ENCODE measurements around the gene ARHGEF19. TPM values are rescaled to one million over a fixed set of nuclear protein-coding genes. Genes with fewer than 3 reads are reported as not detected.

The ARHGEF19 gene
- total and polyA plus RNA-seq, 10 of the 15 experiments (the other 5 are each of a cell fraction or from before 2014, with no cell fraction given) = 0.15 to 2.9 (median 0.67) TPM; not detected in 1

DNA sequence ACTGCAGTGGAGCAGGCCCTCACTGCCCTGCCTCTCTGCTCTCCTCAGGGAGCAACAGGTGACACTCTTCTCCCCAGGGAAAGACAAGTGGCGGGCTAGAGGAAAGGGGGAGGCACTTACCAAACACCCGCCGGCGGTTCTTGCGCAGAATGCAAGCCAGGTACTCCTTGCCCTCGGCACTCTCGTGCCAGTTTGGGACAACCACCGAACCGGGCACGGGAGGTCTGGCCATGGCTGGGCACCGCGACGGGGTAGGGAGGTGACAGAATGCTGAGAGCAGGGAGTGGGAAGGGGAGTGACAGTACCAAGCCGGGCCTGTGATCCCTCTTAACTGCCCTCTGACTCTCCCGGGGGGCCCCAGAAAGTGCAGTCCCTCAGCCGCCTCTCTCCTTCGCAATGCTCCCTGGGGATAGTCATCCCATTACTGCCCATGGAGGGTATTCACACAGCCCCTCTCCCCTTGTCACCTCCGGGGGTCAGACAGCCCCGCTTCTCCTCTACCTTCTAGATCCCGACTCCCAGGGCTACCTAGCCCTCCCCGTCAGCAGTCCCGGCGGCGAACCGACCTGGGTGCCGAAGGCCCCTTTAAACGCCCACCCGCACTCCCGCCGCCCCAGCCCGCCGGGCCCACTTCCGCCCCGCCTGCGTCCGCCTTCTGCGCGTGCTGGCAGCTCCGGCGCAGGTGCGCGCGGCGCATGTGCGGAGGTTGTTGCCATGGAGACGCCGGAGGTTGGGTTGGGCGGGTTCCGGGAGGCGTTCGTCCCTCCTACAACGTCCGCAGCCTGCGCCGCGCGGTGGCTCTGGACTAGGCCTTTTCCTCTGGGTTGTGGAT, 24.3 kb upstream of the ARHGEF19 start, which contains the start of gene CPLANE2 (continued):
- peak; percentile 69; the same call in 1 of the 2 replicates for TF ChIP-seq RB1 (IDR thresholded peaks at IDR 0.05; ENCODE audit: borderline replicate concordance)
- no peak for TF ChIP-seq HDAC6 (IDR thresholded peaks at IDR 0.05; ENCODE audit: unreplicated experiment)
- TF ChIP-seq ESRRA (IDR thresholded peaks at IDR 0.05; ENCODE audit: low read length) = no peak
- TF ChIP-seq POU2F2 (IDR thresholded peaks at IDR 0.05; ENCODE audit: borderline replicate concordance, low read depth, low read length) = no peak
- peak; percentile 28; the same call in 1 of the 2 replicates for TF ChIP-seq SPI1 (IDR thresholded peaks at IDR 0.05; ENCODE audit: borderline replicate concordance, insufficient read depth, low read depth, low read length)
- TF ChIP-seq CREB1 (IDR thresholded peaks at IDR 0.05; ENCODE audit: low read depth) = peak; percentile 90
- no peak for TF ChIP-seq SMC3 (IDR thresholded peaks at IDR 0.05; ENCODE audit: borderline replicate concordance, low read length)
- TF ChIP-seq JUNB (IDR thresholded peaks at IDR 0.05) = no peak
- no peak for TF ChIP-seq NR2C2 (IDR thresholded peaks at IDR 0.05; ENCODE audit: borderline replicate concordance, control insufficient read depth, insufficient read length, low read depth)
- peak; percentile 96 for TF ChIP-seq BMI1 (IDR thresholded peaks at IDR 0.05; ENCODE audit: borderline replicate concordance)
- TF ChIP-seq, protein P1, sequence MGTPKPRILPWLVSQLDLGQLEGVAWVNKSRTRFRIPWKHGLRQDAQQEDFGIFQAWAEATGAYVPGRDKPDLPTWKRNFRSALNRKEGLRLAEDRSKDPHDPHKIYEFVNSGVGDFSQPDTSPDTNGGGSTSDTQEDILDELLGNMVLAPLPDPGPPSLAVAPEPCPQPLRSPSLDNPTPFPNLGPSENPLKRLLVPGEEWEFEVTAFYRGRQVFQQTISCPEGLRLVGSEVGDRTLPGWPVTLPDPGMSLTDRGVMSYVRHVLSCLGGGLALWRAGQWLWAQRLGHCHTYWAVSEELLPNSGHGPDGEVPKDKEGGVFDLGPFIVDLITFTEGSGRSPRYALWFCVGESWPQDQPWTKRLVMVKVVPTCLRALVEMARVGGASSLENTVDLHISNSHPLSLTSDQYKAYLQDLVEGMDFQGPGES (IDR thresholded peaks at IDR 0.05) = no peak
- TF ChIP-seq, protein P2, sequence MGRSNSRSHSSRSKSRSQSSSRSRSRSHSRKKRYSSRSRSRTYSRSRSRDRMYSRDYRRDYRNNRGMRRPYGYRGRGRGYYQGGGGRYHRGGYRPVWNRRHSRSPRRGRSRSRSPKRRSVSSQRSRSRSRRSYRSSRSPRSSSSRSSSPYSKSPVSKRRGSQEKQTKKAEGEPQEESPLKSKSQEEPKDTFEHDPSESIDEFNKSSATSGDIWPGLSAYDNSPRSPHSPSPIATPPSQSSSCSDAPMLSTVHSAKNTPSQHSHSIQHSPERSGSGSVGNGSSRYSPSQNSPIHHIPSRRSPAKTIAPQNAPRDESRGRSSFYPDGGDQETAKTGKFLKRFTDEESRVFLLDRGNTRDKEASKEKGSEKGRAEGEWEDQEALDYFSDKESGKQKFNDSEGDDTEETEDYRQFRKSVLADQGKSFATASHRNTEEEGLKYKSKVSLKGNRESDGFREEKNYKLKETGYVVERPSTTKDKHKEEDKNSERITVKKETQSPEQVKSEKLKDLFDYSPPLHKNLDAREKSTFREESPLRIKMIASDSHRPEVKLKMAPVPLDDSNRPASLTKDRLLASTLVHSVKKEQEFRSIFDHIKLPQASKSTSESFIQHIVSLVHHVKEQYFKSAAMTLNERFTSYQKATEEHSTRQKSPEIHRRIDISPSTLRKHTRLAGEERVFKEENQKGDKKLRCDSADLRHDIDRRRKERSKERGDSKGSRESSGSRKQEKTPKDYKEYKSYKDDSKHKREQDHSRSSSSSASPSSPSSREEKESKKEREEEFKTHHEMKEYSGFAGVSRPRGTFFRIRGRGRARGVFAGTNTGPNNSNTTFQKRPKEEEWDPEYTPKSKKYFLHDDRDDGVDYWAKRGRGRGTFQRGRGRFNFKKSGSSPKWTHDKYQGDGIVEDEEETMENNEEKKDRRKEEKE (IDR thresholded peaks at IDR 0.05) = no peak
- TF ChIP-seq, protein P3, sequence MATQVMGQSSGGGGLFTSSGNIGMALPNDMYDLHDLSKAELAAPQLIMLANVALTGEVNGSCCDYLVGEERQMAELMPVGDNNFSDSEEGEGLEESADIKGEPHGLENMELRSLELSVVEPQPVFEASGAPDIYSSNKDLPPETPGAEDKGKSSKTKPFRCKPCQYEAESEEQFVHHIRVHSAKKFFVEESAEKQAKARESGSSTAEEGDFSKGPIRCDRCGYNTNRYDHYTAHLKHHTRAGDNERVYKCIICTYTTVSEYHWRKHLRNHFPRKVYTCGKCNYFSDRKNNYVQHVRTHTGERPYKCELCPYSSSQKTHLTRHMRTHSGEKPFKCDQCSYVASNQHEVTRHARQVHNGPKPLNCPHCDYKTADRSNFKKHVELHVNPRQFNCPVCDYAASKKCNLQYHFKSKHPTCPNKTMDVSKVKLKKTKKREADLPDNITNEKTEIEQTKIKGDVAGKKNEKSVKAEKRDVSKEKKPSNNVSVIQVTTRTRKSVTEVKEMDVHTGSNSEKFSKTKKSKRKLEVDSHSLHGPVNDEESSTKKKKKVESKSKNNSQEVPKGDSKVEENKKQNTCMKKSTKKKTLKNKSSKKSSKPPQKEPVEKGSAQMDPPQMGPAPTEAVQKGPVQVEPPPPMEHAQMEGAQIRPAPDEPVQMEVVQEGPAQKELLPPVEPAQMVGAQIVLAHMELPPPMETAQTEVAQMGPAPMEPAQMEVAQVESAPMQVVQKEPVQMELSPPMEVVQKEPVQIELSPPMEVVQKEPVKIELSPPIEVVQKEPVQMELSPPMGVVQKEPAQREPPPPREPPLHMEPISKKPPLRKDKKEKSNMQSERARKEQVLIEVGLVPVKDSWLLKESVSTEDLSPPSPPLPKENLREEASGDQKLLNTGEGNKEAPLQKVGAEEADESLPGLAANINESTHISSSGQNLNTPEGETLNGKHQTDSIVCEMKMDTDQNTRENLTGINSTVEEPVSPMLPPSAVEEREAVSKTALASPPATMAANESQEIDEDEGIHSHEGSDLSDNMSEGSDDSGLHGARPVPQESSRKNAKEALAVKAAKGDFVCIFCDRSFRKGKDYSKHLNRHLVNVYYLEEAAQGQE (IDR thresholded peaks at IDR 0.05; ENCODE audit: low read depth, low read length) = no peak
- TF ChIP-seq, protein P4, sequence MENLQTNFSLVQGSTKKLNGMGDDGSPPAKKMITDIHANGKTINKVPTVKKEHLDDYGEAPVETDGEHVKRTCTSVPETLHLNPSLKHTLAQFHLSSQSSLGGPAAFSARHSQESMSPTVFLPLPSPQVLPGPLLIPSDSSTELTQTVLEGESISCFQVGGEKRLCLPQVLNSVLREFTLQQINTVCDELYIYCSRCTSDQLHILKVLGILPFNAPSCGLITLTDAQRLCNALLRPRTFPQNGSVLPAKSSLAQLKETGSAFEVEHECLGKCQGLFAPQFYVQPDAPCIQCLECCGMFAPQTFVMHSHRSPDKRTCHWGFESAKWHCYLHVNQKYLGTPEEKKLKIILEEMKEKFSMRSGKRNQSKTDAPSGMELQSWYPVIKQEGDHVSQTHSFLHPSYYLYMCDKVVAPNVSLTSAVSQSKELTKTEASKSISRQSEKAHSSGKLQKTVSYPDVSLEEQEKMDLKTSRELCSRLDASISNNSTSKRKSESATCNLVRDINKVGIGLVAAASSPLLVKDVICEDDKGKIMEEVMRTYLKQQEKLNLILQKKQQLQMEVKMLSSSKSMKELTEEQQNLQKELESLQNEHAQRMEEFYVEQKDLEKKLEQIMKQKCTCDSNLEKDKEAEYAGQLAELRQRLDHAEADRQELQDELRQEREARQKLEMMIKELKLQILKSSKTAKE (IDR thresholded peaks at IDR 0.05; ENCODE audit: low read depth, poor library complexity, severe bottlenecking) = no peak
- TF ChIP-seq NFXL1 (IDR thresholded peaks at IDR 0.05; ENCODE audit: borderline replicate concordance) = no peak
- TF ChIP-seq NR2F1 (conservative IDR thresholded peaks at IDR 0.05) = no peak
- TF ChIP-seq NFIC (IDR thresholded peaks at IDR 0.05; ENCODE audit: low read depth, low read length) = no peak
- TF ChIP-seq, protein P5, sequence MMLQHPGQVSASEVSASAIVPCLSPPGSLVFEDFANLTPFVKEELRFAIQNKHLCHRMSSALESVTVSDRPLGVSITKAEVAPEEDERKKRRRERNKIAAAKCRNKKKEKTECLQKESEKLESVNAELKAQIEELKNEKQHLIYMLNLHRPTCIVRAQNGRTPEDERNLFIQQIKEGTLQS (IDR thresholded peaks at IDR 0.05; ENCODE audit: borderline replicate concordance, extremely low read depth, low read depth, low read length) = no peak

Measured in GM12878 (cell line).